ENCODE results near the gene HCAR3.

- TF ChIP-seq JUND (IDR thresholded peaks at IDR 0.05) (no peak), EGR1 (IDR thresholded peaks at IDR 0.05; ENCODE audit: low read depth in 2 of 2) (no peak), GABPA (IDR thresholded peaks at IDR 0.05 in 1 of 2, conservative IDR thresholded peaks at IDR 0.05 in 1 of 2) (no peak), SP1 (IDR thresholded peaks at IDR 0.05) (no peak)
- TF ChIP-seq, protein P1, sequence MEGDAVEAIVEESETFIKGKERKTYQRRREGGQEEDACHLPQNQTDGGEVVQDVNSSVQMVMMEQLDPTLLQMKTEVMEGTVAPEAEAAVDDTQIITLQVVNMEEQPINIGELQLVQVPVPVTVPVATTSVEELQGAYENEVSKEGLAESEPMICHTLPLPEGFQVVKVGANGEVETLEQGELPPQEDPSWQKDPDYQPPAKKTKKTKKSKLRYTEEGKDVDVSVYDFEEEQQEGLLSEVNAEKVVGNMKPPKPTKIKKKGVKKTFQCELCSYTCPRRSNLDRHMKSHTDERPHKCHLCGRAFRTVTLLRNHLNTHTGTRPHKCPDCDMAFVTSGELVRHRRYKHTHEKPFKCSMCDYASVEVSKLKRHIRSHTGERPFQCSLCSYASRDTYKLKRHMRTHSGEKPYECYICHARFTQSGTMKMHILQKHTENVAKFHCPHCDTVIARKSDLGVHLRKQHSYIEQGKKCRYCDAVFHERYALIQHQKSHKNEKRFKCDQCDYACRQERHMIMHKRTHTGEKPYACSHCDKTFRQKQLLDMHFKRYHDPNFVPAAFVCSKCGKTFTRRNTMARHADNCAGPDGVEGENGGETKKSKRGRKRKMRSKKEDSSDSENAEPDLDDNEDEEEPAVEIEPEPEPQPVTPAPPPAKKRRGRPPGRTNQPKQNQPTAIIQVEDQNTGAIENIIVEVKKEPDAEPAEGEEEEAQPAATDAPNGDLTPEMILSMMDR (IDR thresholded peaks at IDR 0.05; ENCODE audit: low read depth, low read length, missing input control): no peak
- TF ChIP-seq, protein P2, sequence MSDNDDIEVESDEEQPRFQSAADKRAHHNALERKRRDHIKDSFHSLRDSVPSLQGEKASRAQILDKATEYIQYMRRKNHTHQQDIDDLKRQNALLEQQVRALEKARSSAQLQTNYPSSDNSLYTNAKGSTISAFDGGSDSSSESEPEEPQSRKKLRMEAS (IDR thresholded peaks at IDR 0.05): no peak
Measured at GRCh38 chr12:122681814-122682213, 34.8 kb downstream of the HCAR3 start.
